ENCODE measurements around the gene CADM3. TPM values are rescaled to one million over a fixed set of nuclear protein-coding genes. Genes with fewer than 3 reads are reported as not detected.

The CADM3 gene
- polyA plus RNA-seq, 12 donors: 0.27 to 7.7 (median 0.68) TPM; not detected in 1

GRCh38 chr1:159205225-159205624 is 33.8 kb downstream of the CADM3 start:
- DNase-seq: no peak

- DNase-seq: no peak
Measured at GRCh38 chr1:159206110-159206509, 34.7 kb downstream of the CADM3 start.

- DNase-seq: no peak
Measured at GRCh38 chr1:159207080-159207479, 35.7 kb downstream of the CADM3 start.

DNA sequence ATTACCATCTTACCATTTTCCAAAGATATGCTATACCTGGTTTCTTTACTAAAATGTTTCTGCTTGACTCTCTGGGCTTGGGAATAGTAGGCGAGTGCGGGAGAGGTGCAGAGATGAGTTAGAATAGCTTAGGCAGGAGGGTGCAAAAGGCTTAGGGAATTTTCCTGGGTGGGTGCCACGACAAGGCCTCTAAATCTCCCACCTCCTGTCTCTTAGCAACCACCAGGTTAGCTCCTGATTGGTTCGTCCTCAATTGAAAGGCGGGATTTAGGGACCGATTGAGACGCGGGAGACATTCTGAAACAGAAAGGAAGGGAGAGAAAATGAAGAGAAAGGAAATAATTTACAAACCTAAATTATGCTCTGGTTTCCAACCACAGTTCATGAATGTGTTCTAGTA is 36.4 kb downstream of the CADM3 start:
- DNase-seq: no peak

- no peak for DNase-seq
Measured at GRCh38 chr1:159208175-159208825, 36.9 kb downstream of the CADM3 start.

GRCh38 chr1:159209061-159209460 is 37.6 kb downstream of the CADM3 start:
- DNase-seq: no peak

DNA sequence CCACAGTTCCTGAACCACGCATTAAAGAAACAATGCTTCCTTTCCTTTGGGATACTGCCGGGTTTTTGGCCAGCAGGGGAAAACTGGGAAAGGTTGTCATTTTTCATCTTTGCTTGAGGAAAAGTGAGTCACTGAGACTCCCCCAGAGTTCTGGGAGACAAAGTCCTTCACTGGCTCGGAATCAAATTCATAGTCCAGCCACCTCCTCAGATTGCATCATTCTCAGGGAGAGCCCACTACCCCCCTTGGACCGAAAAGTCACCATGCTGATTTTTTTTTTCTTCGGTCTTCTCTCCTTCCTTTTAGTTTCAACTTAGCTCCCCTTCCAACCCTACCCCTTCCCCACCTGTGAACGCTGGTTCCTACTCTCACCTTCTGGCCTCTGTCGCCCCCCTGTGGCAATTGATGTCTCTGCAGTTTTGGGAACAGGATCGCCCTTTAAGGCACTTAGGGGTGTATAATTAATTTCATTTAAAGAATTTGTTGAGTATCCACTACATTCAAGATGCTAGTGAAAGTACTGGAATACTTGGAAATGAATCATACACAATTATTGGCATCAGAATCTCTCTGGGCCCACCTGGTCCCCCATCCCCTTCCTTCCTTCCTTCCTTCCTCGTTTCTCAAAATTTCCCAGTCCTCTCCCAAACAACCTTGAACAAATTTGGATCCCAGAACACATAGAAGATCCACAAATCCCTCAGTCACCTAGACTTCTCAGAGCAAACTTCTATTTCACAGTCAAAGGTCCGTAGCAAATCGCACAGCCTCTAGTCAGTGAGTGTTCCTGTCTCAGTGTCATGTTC is 40.1 kb downstream of the CADM3 start:
- peak; percentile 5 for DNase-seq

DNA sequence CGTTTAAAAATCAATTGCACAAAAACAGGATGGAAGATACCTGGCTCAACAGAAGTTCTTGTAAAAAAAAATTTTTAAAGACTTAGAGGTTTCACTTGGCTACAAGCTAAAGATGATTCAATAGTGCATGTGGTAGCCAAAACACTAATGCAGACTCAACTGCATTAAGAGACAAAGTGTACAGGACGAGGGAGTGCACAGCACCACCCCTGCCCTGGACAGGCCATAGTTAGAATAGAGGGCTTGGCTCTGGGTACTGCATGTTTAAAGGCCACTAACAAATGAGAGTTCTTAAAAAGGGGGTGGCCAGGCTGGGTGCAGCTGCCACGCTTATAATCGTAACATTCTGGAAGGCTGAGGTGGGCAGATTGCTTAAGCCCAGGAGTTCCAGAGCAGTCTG is 41.2 kb downstream of the CADM3 start:
- DNase-seq: no peak

GRCh38 chr1:159214149-159214760 is 42.8 kb downstream of the CADM3 start:
- DNase-seq: peak; percentile 31

- DNase-seq: no peak
Measured at GRCh38 chr1:159218649-159219636, 47.5 kb downstream of the CADM3 start.

DNA sequence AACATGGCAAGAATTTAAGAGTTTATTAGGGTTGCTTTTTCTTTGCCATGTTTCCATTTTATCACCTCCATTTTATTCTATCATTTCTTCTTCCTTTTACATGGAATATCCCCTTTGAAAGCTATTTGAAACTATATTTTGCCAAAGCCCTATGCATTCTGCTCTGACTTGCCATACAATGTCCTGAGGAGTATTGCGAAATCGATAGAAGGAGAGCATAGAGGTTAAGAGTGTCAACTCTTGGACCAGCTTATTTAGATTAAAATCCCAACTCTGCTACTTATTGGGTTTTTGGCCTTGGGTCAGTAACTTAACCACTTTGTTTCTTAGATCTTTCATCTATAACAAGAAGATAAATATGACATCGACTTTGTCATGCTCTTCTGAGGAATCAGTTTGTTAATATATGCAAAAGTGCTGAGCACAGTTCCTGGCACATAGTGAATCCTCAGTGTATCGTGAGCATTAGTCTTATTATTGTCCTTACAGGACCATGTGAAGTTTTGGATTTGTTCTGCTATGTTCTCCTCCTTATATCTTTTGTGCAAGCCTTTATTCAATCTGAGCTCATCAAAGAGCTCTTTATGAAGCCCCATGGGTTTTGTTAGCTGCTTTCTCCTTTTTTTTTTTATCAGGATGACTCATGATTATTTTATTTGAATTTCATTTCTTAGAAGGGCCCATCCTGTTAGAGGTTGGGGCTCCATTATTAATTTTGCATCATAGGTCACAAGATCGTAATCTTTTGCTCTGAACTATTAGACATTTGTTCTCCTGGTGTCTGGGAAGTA is 50.9 kb downstream of the CADM3 start:
- DNase-seq: no peak

DNA sequence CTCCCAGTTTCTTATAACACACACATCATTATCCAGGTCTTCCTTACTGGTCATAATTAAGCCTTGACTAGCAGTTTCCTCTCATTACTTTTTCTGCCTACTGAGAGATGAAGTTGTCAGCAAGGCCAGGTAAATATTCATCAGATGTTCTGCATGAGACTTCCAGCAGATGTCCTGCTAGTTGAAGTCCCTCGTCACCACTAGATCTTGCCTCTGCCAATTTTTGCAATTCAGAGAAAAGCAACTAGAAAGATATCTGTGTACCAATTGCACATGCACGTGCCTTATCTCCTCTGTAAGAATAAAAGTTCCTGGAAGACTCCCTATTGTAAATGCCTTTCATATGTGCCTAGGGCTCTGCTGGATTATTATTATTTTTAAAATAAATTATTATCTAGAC is 51.6 kb downstream of the CADM3 start:
- DNase-seq: no peak

DNA sequence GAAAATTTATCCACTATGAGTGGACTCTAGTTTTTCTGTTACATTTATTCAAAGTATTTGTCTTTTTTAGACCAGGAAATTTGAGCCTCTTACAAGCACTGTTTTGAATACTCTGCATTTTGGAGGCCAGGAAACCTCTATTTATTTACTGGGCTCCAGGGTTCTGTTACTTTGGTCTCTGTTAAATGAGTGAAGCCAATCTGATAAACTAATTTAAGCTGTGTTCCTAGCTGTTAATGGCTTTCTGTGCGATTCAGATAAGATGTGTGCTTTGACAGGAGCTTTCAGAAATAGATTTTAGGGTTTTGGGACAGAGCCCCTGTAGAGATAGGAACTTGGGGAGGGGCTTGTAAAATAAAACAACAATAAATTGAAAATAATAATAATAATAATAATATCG is 57.1 kb downstream of the CADM3 start:
- DNase-seq: no peak

DNA sequence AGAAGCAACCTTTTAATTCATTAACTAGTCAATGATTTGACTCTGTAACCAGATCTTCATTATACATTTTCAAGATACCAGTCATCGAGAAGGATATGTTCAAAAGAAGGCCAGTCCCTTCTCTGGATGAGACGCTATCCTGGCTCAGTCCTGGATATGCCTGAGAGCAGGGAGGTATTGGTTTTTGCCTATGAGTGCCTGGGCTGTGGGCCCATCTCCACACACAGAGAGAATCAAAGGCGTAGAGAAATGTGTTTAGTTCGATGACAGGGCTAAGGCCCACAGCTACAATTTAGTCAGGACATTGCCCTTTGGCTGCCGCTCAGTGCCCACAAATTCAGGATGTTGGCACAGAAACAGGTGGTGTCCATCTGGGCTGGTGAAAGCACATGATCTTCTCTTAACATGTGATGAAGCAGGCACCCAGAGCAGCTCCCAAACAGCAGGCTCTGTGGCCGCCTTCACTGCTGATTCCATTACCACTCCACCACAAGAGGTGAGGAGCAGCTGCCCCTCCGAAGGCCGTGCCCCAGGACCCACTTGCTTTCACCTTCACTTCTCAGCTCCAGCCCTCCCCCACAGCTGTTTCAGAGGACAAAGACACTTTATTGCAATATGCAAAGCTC is 58.0 kb downstream of the CADM3 start:
- DNase-seq: no peak

DNA sequence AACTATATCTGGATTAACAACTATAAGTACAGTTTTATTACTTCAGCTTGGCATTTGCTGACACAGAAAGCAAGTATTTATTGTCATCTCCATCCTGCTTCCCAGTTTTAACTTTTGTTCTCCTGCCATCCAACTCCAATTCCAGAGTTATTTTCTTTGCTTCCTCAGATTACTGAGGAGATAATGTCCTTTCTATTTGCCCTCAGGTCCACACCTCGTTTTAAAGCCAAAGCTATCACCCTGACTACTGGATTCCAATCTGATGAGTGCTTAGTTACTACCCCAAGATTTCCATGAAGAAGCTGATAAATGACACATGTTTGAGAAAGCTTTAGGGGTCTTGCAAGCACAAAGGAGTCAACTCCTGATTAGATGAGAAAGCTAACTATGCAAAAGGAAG is 58.5 kb downstream of the CADM3 start:
- no peak for DNase-seq

DNA sequence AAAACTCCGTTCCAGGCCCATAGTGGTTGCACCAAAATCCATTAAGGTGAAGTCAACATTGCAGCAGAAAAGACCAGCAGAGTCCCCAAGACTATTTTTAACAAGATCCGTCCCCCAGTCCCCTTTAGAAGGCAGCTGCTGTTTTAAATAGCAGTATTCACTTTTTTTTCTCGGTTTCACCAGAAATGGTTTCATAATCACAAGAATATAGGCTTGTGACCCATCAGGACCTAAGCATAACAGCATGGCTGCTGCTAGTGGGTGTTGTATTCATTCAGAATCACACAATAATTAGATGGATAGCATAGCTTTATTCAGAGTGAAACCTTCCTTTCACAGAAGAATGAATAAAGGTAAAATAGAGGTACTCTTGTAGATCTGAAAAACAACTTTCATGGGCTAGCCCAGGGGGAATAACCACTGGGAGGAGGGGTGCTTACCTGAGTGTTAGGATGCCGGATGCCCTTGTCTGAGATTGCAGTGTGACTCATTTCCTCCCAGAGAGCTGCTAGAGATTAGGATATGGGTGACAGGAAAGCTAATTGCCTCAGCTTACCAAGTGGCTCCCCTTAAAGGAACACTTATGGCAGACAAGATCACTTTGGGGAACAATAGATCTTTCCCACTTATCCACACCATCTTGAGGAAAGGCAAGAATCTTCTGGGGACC is 68.3 kb downstream of the CADM3 start:
- DNase-seq: no peak

DNA sequence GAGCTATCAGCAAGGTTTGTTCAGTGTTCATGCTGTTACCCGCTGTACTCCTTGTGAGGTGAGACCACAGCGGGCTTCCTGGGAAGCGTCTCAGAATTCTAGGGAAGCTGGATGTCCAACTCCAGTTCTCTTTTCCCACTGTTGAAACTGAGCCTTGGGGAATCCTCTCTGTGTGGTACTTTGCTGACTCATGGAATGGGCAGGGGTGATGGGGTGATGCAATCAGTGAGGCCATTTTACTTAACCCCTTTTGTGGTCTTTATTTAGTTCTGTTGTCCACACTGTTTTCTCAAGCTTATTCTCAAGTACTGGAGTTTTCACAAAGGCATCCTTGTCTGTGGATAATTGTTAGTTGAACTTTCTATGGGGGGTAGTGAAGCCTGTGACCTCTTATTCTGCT is 75.9 kb downstream of the CADM3 start:
- no peak for DNase-seq

DNA sequence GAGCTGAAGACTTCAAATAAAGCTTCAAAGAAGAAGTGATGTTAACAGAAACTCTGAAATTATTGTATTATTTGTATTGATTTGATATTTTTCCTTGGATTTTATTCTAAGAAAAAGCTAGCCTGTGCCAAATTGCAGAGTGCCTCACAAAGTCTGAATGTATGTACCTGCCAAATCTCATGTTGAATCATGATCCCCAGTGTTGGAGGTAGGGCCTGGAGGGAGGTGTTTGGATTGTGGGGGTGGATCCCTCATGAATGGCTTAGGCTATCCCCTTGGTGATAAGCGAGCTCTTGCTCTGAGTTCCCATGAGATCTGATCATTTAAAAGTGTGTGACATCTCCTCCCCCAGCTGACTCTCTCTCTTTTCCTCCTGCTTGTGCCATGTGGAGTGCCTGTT is 76.9 kb downstream of the CADM3 start:
- no peak for DNase-seq

DNA sequence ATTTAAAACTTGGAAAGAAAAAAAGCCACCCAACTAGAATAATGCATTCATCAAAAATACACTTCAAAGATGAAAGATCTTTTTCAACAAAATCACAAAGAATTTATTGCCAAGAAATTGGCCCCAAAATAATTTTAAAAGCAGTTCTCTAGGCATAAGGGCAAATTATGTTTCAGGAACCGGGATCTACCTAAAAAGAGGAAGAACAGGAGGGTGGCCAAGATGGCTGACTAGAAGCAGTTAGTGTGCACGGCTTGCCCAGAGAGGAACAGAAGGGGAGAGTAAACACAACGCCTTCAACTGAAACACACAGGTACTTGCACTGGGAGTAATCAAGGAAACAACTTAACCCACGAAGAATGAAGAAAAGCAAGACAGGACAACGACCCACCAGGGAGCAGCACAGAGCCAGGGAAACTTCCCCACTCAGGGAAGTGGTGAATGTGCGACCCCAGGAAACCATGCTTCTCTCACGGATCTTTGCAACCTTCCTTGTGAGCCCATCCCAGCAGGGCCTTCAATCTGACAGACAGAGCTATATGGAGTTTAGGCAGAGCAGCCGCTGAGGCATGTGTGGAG is 79.3 kb downstream of the CADM3 start:
- DNase-seq: no peak
